ENCODE measurements around the gene ZBED1.
"Not testable (repeated sequence)": the region's sequence is repeated elsewhere in the genome, so short reads cannot be mapped to it uniquely, and the experiment has no call there.

ZBED1 gene

GRCh38 chrX:2492531-2493218 is 8.1 kb downstream of the ZBED1 start:
- no peak for DNase-seq

DNA sequence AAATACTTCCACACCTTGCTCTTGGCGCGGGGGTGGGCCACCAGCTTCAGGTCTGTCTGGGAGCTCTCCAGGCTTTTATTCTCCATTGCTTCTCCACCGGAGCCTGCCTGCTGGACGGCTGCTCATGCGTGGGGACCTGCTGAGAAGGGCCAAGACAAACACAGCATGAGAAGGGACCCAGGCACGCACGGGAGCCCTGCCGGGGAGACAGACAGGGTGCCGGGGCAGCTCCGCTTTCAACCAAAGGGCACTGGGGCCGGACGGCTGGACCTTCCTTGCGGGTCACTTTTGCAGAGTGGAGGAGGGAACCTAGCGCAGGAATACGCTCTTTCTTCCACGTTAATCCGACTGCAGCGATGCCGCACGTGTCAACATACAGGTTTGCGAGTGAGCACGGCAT is 10.1 kb downstream of the ZBED1 start:
- DNase-seq, result no peak

DNA sequence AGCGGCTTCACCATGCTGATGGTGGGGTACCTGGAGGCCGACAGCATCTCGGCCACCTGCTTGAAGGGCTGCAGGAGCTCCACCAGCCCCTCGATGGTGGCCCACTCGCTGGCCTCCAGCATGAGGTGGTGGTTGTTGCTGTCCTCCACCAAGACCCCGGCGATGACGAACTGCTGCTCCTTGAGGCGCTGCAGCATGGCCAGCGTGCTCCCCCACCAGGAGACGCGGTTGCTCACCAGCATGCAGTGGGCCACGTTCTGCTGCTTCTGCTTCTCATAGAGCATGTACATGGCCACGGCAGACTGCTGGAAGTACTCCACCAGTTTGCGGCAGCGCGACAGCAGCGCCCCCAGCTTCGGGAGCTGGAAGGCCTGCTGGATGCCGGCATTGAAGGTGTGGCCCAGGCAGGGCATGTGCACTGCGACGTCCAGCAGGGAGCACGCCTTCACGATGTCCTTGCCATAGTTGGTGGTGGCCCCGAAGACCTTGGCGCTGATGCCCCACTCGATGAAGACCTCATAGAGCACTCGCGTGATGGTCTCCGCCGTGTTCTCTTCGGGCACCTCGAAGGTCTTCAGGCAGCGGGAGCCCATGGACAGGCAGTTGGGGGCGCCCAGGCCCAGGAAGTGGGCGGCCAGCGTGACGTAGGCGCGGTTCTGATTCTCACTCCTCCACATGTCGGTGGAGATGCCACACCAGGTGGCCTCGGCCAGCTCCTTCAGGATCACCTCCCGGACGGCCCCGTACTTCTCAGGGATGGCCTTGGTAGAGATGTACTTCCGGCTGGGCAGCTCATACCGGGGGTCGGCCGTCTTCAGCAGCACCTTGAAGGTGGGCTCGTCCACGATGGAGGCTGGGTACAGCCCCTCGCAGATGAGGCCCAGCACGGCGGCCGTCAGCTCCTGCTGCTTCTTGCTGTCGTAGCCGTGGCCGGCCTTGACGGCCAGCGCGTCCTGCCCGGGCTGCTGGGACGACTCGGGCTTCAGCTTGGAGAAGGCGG is 11.0 kb downstream of the ZBED1 start:
- no peak for DNase-seq

GRCh38 chrX:2488621-2489285 is 12.0 kb downstream of the ZBED1 start:
- DNase-seq, result no peak

- no peak for DNase-seq
These were observed 13.4 kb downstream of the ZBED1 start for GRCh38 chrX:2487366-2487765.

DNA sequence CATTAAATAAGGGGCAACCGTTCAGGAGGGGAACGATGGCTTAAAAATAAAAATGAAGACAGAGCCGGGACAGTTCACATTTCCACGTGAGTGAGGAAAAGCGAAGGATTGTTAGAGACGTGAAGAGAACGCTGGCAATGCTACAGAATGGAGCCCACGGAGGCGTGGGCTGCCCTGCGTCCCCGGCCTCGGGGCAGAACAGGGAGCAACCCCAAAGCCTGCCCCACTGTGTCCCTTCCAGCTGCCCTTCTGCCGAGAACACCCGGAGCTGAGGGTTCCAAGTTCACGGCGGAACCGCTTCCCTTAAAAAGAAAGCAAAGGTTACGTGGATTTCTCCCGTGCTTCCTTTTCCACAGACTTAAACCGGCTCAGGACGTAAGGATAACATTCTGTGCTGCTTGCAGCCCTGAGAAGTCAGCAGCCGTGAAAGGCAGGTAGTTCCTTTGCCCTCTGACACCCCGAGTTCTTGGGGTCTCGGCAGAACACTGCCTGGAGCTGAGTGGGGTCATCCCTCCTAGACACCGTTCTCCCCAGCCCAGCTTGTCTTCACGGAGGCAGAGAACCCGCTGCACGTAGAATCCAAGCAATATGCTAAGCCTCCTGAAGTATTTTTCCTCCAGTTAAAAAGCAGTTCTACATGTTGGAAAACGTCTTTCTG is 14.2 kb downstream of the ZBED1 start:
- no peak for DNase-seq

DNA sequence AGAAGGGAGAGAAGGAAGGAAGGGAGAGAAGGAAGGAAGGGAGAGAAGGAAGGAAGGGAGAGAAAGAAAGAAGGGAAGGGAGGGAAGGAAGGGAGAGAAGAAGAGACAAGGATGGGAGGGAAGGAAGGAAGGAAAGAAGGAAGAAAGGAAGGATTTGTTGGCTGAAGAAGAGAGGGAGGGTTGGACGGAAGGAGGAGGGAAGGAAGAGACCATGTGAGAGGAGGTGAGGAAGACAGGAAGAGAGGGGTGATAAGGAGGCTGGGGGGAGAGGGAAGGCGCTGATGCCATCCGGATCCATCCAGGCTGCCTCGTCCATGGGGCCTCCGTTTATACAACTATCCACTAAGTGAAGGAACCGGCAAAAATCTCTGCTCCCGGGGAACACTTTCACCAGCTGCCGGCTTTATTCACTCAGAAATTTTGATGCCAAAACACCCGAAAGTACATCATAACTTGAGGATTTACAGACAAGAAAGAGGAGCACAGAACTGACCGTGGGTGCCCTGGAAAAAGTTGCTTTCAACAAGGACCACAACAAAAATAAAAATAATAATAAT is 14.9 kb downstream of the ZBED1 start:
- no peak for DNase-seq

DNA sequence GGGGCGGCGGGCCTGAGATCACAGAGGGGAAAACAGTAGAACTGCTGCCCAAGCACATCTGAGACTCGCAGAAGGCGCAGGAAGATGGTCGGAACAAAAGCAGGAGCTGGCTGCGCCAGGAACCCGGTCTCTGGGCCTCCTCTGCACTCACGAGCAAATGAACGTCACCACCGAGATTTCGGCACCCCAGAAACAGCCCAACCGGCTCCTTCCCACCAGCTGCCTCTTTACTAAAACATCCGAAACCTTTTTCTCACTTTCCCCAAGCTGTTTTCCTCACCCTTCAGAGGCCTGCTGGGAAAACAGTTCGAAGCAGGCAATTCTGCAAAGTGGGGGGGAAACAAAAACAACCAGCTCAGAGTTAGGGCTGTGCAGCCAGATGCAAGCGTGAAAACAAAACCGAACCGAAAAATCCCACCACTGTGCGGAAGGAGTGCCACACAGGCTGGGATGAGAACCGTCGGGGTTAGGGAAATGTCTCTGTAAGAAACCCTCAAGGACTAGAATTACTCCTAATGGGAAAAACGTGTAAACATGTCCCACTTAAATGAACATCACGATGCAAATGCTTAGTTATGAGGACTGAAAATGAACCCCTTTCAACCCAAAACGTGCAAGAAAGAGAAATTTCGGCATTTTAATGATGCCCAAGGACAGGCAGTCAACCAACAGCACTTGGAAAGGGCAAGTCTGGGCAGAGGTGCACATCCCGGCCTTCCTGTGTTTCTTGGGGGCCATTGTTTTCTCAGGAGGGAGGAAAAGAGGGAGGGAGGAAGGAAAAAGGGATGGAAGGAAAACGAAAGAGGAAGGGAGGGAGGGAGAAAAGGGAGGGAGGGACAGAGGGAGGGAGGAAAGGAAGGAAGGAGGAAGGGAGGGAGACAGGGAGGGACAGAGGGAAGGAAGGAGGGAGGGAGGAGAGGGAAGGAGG is 15.8 kb downstream of the ZBED1 start:
- no peak for DNase-seq

GRCh38 chrX:2484256-2484655 is 16.5 kb downstream of the ZBED1 start:
- no peak for DNase-seq

DNA sequence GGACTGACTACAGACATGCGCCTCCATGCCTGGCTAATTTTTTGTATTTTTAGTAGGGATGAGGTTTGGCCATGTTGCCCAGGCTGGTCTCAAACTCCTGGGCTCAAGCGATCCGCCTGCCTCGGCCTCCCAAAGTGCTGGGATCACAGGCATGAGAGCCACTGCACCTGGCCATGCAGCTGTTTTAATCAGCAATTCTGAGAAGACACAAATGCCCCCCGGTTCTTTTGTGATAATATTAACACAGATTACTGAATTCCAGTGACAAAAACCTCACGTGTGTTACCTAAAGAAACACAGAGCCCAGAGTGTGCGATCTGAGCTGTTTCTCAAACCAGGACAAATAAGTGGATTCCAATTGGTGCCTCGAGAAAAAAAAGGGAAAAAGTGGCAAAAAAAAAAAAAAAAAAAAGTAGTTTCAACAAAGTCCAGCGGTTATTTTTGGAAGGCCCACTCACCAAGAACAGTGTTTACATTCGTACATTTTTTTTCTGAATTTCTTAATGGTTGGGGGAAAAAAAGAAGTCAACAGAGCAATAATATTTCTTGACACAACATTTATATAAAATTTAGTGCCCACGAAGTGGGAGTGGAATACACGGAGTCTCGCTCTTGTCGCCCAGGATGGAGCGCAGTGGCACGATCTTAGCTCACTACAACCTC is 17.2 kb downstream of the ZBED1 start:
- no peak for DNase-seq

GRCh38 chrX:2481597-2481996 is 19.2 kb downstream of the ZBED1 start:
- DNase-seq, result not testable (repeated sequence)

DNA sequence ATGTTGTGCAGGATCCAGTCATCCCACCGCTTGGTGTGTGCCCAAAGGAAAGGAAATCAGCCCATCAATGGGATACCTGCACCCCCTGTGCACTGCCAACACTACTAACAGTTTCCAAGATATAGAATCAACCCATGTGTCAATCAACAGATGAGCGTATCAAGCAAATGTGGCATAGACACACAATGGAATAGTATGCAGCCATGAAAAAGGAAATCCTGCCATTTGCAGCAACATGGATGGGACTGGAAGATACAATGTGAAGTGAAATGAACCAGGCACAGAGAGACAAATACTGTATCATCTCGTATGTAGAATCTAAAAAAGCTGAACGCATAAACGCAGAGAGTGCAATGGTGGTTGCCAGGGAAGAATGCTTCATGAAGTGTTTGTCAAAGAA is 20.8 kb downstream of the ZBED1 start:
- DNase-seq, result not testable (repeated sequence)

DNA sequence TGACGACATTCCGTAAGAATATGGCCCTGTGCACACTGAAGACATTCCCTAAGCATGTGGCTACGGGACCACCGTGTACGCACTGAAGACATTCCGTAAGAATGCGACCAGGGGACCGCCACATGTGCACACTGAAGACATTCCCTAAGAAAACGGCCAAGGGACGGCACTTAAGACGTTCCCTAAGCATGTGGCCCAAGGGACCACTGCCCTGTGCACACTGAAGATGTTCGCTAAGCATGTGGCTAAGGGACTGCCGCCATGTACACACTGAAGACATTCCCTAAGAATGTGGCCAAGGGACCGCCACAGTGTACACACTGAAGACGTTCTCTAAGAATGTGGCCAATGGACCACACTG is 21.4 kb downstream of the ZBED1 start:
- no peak for DNase-seq

- DNase-seq, result no peak
These were observed 22.0 kb downstream of the ZBED1 start for GRCh38 chrX:2478546-2479419.

DNA sequence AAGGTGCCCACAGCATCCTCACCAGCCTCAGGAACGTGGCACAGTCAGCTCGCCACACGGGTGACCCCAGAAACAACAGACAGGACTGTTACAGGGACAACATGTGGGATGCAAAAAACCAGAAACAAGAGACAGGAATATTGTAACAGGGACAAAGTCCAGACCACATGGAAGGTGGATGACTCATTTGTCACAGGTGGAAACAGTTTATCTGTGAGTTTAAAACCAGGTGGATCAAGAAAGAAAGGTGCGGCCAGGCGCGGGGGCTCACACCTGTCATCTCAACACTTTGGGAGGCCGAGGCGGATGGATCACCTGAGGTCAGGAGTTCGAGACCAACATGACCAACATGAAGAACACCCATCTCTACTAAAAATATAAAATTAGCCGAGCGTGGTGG is 23.5 kb downstream of the ZBED1 start:
- DNase-seq, result not testable (repeated sequence)

GRCh38 chrX:2474963-2475726 is 25.6 kb downstream of the ZBED1 start:
- no peak for DNase-seq

GRCh38 chrX:2474280-2474962 is 26.4 kb downstream of the ZBED1 start:
- DNase-seq, result no peak

DNA sequence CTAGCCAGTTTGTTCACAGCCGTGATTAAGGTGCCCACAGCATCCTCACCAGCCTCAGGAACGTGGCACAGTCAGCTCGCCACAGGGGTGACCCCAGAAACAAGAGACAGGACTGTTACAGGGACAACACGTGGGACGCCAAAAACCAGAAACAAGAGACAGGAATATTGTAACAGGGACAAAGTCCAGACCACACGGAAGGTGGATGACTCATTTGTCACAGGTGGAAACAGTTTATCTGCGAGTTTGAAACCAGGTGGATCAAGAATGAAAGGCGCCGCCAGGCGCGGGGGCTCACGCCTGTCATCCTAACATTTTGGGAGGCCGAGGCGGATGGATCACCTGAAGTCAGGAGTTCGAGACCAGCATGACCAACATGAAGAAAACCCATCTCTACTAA is 27.7 kb downstream of the ZBED1 start:
- DNase-seq, result not testable (repeated sequence)

DNA sequence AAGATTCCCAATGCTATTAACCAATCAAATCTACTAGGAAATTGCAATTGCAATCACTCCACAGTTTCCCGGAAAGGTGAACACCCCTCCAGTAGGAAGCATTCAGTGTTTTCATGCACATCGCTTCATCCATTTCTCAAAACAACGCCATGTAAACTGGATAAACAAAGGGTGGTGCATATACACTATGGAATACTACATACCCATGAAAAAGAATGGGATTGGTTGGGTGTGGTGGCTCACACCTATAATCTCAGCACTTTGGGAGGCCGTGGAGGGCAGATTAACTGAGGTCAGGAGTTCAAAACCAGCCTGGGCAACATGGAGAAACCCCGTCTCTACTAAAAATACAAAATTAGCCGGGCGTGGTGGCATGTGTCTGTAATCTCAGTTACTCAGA is 29.1 kb downstream of the ZBED1 start:
- DNase-seq, result no peak
